ENCODE data around the gene CHAF1B.
"Not testable (repeated sequence)": the region's sequence is repeated elsewhere in the genome, so short reads cannot be mapped to it uniquely, and the experiment has no call there.

DNA sequence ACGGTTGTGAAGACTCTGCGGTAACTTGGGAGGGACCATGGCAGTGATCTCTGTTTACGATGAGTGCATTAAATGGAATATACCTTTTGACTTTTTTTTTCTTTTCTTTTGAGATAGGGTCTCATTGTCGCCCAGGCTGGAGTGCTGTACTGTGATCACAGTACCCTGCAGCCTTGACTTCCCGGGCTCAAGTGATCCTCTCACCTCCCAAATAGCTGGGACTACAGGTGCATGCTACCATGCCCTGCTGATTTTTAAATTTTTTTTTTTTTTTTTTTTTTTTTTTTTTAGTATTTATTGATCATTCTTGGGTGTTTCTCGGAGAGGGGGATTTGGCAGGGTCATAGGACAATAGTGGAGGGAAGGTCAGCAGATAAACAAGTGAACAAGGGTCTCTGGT lies 6.5 kb downstream of the CHAF1B start:
- TF ChIP-seq GABPA (IDR thresholded peaks at IDR 0.05; ENCODE audit: borderline replicate concordance, insufficient read depth, low read length); POLR2AphosphoS5 (IDR thresholded peaks at IDR 0.05; ENCODE audit: low read depth, low read length); TEAD4 (IDR thresholded peaks at IDR 0.05; ENCODE audit: low read depth, low read length); EZH2 (IDR thresholded peaks at IDR 0.05; ENCODE audit: low read depth, low read length, severe bottlenecking); CHD2 (IDR thresholded peaks at IDR 0.05; ENCODE audit: low read length); CBX5 (IDR thresholded peaks at IDR 0.05; ENCODE audit: low read depth, low read length); GTF2F1 (IDR thresholded peaks at IDR 0.05; ENCODE audit: borderline replicate concordance, low read depth, low read length); TCF12 (IDR thresholded peaks at IDR 0.05; ENCODE audit: low read depth, low read length); KDM4A (IDR thresholded peaks at IDR 0.05; ENCODE audit: low read depth, low read length, severe bottlenecking); POLR2A (IDR thresholded peaks at IDR 0.05; ENCODE audit: control extremely low read depth in 1 of 2, low read depth in 2 of 2, low read length in 2 of 2): not testable (repeated sequence)
- TF ChIP-seq, protein P1, sequence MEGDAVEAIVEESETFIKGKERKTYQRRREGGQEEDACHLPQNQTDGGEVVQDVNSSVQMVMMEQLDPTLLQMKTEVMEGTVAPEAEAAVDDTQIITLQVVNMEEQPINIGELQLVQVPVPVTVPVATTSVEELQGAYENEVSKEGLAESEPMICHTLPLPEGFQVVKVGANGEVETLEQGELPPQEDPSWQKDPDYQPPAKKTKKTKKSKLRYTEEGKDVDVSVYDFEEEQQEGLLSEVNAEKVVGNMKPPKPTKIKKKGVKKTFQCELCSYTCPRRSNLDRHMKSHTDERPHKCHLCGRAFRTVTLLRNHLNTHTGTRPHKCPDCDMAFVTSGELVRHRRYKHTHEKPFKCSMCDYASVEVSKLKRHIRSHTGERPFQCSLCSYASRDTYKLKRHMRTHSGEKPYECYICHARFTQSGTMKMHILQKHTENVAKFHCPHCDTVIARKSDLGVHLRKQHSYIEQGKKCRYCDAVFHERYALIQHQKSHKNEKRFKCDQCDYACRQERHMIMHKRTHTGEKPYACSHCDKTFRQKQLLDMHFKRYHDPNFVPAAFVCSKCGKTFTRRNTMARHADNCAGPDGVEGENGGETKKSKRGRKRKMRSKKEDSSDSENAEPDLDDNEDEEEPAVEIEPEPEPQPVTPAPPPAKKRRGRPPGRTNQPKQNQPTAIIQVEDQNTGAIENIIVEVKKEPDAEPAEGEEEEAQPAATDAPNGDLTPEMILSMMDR (IDR thresholded peaks at IDR 0.05; ENCODE audit: control extremely low read depth in 1 of 3, insufficient read depth in 1 of 3, low read depth in 1 of 3, low read length in 3 of 3) = not testable (repeated sequence)

Measured in H1 (cell line).